ENCODE results near the gene MAP3K21. TPM values are rescaled to one million over a fixed set of nuclear protein-coding genes. Genes with fewer than 3 reads are reported as not detected.

MAP3K21 gene
- total RNA-seq, 2 experiments from 2014 or later: 5.5 to 5.6 TPM

DNA sequence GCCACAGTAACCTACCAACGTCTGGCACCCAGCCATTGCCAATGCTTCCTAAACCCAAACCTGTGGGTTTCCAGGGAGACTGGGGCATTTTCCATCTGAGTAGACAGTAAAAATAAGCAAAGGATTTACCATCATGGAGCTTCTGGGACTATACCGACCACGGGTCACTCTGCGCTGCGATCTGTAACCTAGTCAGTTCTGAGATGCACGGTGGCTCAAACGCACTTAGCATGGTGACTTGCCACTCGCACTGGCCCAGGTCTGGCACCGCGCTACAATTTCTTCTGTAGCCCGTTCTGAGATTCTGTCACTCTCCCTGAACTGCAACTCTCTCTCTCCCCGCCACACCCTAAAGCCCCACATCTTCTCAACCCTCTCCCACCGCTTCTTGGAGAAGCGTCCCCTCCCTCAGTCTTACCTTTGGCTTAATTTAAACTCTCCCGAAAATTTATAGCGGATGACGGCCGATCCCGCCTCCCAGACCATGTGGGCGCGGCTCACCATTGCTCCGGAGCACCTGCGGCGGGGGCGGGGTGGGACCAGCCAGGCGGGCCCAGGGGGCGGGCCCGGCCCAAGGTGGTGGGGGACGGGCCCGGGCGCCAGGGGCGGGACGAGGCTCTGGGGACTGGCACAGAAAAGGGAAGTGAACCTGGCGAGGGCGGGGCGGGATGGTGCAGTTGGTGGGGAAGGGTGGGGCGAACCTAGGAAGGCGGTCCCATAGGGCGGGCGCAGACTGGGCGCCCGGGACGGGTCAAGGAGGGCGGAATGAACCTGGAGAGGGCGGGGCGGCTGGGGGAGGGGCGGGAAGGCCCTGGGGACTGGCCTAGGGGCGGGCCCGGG lies 493 bp upstream of the MAP3K21 start:
- peak overlapping the region; percentile 69 for H3K4me3 Mint-ChIP-seq
- peak; percentile 96 for DNase-seq
- CTCF ChIA-PET: interaction anchor here (1.3 to 2.0 kb wide), 2 partner anchors 22 to 39 kb away, joined by 5 to 6 read pairs; no protein-coding TSS in a partner anchor
- intact Hi-C loops (cut with micrococcal nuclease): loop anchor here (1.0 kb wide), 1 partner anchor 32 kb away; the partner anchor contains the start of gene PCNX2
- H3K27me3 Mint-ChIP-seq: no peaks in the 10 kb centered on the region
- peaks cover 13% of the 10 kb centered on the region for H3K4me1 Mint-ChIP-seq (ENCODE audit: low read depth)
- no peaks in the 10 kb centered on the region for H3K9me3 Mint-ChIP-seq
- POLR2A ChIA-PET: interaction anchor here (1.1 kb wide), 1 partner anchor 32 kb away, joined by 3 read pairs; the partner anchor contains the start of gene PCNX2
- H3K36me3 Mint-ChIP-seq: no peaks in the 10 kb centered on the region
- no peak overlapping the region for H3K27ac Mint-ChIP-seq

- Mint-ChIP-seq H3K9me3 (no peaks in the 10 kb centered on the region), H3K4me1 (ENCODE audit: low read depth) (peaks cover 13% of the 10 kb centered on the region), H3K4me3 (peak overlapping the region; percentile 70), H3K36me3 (no peaks in the 10 kb centered on the region), H3K27ac (no peak overlapping the region), H3K27me3 (no peaks in the 10 kb centered on the region)
- ChIA-PET POLR2A (interaction anchor here (0.7 to 1.1 kb wide), 2 partner anchors 30 to 33 kb away, joined by 3 to 4 read pairs; partner anchors contain the start of gene PCNX2), CTCF (interaction anchor here (0.7 to 2.0 kb wide), 3 partner anchors 23 to 37 kb away, joined by 3 to 6 read pairs (median 5); no protein-coding TSS in a partner anchor)
- intact Hi-C loops (cut with micrococcal nuclease): no loop called here
- peak; percentile 36 for DNase-seq
Observed at GRCh38 chr1:233328142-233328921, 808 bp downstream of the MAP3K21 start.

DNA sequence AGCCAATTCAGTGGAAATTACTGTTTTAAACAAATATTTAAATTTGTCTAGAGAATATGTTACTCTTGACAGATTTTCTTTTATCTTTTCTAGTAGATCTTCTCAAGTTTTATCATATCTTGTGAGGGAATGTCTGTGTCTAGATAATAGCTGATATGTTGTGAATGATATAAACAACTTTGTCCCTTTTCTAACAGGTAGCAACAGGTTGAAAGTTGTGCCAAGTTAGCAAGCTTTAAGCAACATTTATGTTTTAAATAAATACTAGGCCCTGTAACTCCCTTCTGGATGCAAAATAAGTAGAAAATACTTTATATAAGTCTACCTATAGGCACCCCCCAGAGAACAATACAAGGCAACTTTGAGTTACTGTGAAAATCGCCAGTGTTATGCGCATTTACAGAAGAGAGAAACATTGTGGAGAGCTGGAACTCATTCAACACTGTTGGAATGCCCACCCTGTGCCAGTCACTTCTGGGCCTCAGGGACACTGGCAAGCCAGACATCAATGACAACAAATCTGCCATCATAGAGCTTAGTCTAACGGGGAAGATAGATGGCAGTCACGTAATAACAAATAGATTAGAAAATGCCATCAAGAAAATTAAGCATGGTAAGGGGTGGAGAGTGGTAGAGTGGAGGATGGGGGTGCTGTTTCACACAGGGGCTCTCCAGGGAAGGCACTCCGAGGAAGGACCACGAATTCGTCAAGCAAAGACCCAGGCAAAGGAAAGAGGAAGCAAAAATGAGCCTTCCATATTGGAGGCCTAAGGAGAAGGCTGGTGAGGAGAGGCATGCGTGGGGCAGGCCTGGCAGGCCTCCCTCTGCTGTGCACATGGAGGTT lies 4.4 kb downstream of the MAP3K21 start:
- CTCF ChIA-PET: no interaction called here
- Mint-ChIP-seq H3K4me3 (no peak overlapping the region), H3K27ac (no peak overlapping the region), H3K9me3 (no peaks in the 10 kb centered on the region), H3K4me1 (ENCODE audit: low read depth) (peaks cover 10% of the 10 kb centered on the region), H3K36me3 (no peaks in the 10 kb centered on the region), H3K27me3 (peaks cover 5% of the 10 kb centered on the region)
- intact Hi-C loops (cut with micrococcal nuclease): no loop called here
- no peak for DNase-seq
- POLR2A ChIA-PET: no interaction called here

- intact Hi-C loops (cut with micrococcal nuclease): no loop called here
- ChIA-PET POLR2A (no interaction called here), CTCF (interaction anchor here (0.9 to 1.2 kb wide), 2 partner anchors 28 to 30 kb away, joined by 3 to 4 read pairs; no protein-coding TSS in a partner anchor)
- no peaks in the 10 kb centered on the region for H3K9me3 Mint-ChIP-seq
- H3K4me3 Mint-ChIP-seq: no peak overlapping the region
- no peak for DNase-seq
- no peak overlapping the region for H3K27ac Mint-ChIP-seq
- peaks cover 8% of the 10 kb centered on the region for H3K4me1 Mint-ChIP-seq (ENCODE audit: low read depth)
- peaks cover 9% of the 10 kb centered on the region for H3K27me3 Mint-ChIP-seq
- H3K36me3 Mint-ChIP-seq: no peaks in the 10 kb centered on the region
Observed at GRCh38 chr1:233333086-233333485, 5.6 kb downstream of the MAP3K21 start.

- no peak overlapping the region for H3K4me3 Mint-ChIP-seq
- intact Hi-C loops (cut with micrococcal nuclease): no loop called here
- H3K4me1 Mint-ChIP-seq (ENCODE audit: low read depth): peaks cover 3% of the 10 kb centered on the region
- H3K9me3 Mint-ChIP-seq: no peaks in the 10 kb centered on the region
- H3K27me3 Mint-ChIP-seq: peaks cover 17% of the 10 kb centered on the region
- DNase-seq: no peak
- ChIA-PET POLR2A (no interaction called here), CTCF (interaction anchor here (0.9 kb wide), 1 partner anchor 29 kb away, joined by 4 read pairs; no protein-coding TSS in a partner anchor)
- no peaks in the 10 kb centered on the region for H3K36me3 Mint-ChIP-seq
- H3K27ac Mint-ChIP-seq: no peak overlapping the region
Observed at GRCh38 chr1:233334092-233334491, 6.6 kb downstream of the MAP3K21 start.

GRCh38 chr1:233336554-233337456 lies 9.3 kb downstream of the MAP3K21 start:
- H3K36me3 Mint-ChIP-seq: no peaks in the 10 kb centered on the region
- intact Hi-C loops (cut with micrococcal nuclease): no loop called here
- no peak overlapping the region for H3K4me3 Mint-ChIP-seq

DNA sequence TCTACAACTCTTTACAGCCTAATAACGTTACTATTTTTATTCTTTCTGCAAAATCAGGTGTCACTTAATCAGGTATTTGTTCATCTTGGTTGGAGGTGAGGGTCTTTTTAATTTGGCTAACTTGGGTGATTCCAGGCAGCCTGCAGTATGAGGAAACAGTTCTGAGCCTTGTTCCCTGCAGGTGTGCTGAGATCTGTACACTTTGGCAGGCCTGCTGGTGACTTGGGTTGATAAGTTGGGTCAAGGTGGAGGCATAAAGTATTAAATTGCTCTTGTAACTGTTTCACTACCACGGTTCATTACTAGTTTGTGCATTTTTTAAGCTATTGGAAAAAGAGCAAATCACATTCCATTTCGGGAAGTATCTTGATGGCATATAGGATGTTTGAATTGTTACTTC lies 10.0 kb downstream of the MAP3K21 start:
- no peak for DNase-seq
- intact Hi-C loops (cut with micrococcal nuclease): no loop called here

More at GRCh38 chr1:233336554-233337456, 9.3 kb downstream of the MAP3K21 start:
- Mint-ChIP-seq H3K27me3 (peaks cover 30% of the 10 kb centered on the region), H3K27ac (no peak overlapping the region), H3K4me1 (ENCODE audit: low read depth) (no peaks in the 10 kb centered on the region), H3K9me3 (no peaks in the 10 kb centered on the region)
- DNase-seq: no peak
- CTCF ChIA-PET: no interaction called here
- POLR2A ChIA-PET: no interaction called here

DNA sequence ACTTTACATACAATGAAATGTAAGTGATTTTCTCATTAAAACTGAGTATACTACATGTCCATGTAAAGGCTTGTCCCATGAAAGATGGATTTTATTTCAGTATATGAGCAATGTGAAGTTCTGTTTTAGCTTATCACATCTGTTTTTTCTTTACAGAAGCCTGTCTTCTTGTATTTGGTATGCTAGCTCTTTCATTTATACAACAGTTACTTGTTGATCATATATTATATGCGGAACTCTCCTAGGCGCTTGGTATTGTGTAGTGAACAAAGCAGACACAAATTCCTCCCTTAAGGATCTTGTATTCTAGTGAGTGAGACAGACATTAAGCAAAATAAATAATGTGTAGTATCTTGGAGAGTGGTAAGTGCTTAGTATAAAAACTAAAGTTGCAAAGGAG lies 10.6 kb downstream of the MAP3K21 start:
- intact Hi-C loops (cut with micrococcal nuclease): no loop called here
- Mint-ChIP-seq H3K36me3 (no peaks in the 10 kb centered on the region), H3K27me3 (peaks cover 33% of the 10 kb centered on the region)

More for the DNA sequence above, 10.0 kb downstream of the MAP3K21 start:
- Mint-ChIP-seq H3K27me3 (peaks cover 33% of the 10 kb centered on the region), H3K4me1 (ENCODE audit: low read depth) (no peaks in the 10 kb centered on the region), H3K27ac (no peak overlapping the region), H3K4me3 (no peak overlapping the region), H3K9me3 (no peaks in the 10 kb centered on the region), H3K36me3 (no peaks in the 10 kb centered on the region)
- POLR2A ChIA-PET: no interaction called here
- CTCF ChIA-PET: no interaction called here

DNA sequence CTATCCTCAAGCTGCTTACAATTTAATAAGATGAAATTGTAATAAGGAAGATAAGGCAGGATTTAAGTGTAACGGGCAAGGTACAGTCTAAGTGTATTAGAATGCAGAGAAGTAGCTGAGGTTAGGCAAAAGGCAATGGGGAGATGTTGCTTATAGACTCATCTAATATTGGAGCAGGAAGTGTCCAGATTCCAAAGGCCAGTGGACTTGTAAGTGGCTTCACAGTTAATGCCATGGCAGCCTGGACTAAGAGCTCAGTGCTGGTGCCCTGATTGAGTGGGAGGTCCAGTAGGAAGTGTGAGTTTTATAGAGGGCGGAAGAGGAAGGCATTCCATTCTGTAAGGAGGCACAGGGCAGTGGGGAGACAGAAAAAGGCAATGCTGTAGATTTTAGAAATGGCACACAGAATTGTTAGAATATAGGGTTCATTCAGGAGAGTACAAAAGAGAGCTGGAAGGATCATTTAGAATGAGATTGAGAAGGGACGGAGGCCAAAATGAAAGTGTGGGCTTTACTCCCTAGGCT lies 12.6 kb downstream of the MAP3K21 start:
- H3K4me1 Mint-ChIP-seq (ENCODE audit: low read depth): no peaks in the 10 kb centered on the region

More for the DNA sequence above, 10.6 kb downstream of the MAP3K21 start:
- Mint-ChIP-seq H3K4me3 (no peak overlapping the region), H3K4me1 (ENCODE audit: low read depth) (no peaks in the 10 kb centered on the region), H3K27ac (no peak overlapping the region), H3K9me3 (no peaks in the 10 kb centered on the region)
- CTCF ChIA-PET: no interaction called here
- DNase-seq: no peak
- POLR2A ChIA-PET: no interaction called here

DNA sequence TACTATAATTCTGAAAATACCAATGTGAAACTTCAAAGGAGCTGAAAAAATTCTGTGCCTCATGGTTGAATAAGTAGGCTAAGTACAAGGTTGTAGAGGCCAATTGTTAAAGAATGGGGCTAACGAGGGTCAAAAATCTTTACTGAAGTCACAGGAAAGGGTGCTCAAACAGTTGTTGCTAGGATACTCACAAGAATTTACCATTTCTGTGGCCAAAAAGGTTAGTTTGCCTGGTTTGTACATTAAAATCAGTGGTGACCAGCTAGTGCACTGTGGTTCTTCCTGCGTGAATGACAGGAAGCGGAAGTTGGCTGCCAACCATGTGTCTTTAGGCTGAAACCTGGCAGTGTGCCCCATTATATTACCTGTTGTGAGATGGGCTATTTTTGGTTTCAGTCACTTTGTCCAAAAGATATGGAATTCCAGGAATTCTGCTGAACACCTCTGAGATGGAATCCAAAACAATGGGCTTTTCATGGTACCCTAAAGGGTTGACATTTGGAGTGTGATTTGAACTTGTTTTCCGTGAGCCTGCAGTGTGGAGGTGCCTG lies 13.5 kb downstream of the MAP3K21 start:
- peaks cover 3% of the 10 kb centered on the region for H3K36me3 Mint-ChIP-seq
- H3K4me3 Mint-ChIP-seq: no peak overlapping the region
- peaks cover 33% of the 10 kb centered on the region for H3K27me3 Mint-ChIP-seq
- no peaks in the 10 kb centered on the region for H3K9me3 Mint-ChIP-seq
- no peaks in the 10 kb centered on the region for H3K4me1 Mint-ChIP-seq (ENCODE audit: low read depth)
- CTCF ChIA-PET: no interaction called here
- intact Hi-C loops (cut with micrococcal nuclease): no loop called here
- POLR2A ChIA-PET: no interaction called here
- DNase-seq: no peak
- no peak overlapping the region for H3K27ac Mint-ChIP-seq

More for the DNA sequence above, 12.6 kb downstream of the MAP3K21 start:
- DNase-seq: no peak
- Mint-ChIP-seq H3K36me3 (peaks cover 3% of the 10 kb centered on the region), H3K9me3 (no peaks in the 10 kb centered on the region), H3K4me3 (no peak overlapping the region), H3K27ac (no peak overlapping the region), H3K27me3 (peaks cover 33% of the 10 kb centered on the region)
- POLR2A ChIA-PET: no interaction called here
- CTCF ChIA-PET: interaction anchor here (0.7 kb wide), 1 partner anchor 873 kb away, joined by 3 read pairs; no protein-coding TSS in a partner anchor
- intact Hi-C loops (cut with micrococcal nuclease): no loop called here

All from activated CD4-positive, alpha-beta memory T cell treated with anti-CD3 and anti-CD28 coated beads for 36 hours (primary cell).